ENCODE measurements around the gene C10orf105. TPM values are rescaled to one million over a fixed set of nuclear protein-coding genes. Genes with fewer than 3 reads are reported as not detected.

C10orf105 gene
- polyA plus RNA-seq, 1 donor (not counting 4 experiments of a cell fraction or from before 2014, with no cell fraction given) = not detected

DNA sequence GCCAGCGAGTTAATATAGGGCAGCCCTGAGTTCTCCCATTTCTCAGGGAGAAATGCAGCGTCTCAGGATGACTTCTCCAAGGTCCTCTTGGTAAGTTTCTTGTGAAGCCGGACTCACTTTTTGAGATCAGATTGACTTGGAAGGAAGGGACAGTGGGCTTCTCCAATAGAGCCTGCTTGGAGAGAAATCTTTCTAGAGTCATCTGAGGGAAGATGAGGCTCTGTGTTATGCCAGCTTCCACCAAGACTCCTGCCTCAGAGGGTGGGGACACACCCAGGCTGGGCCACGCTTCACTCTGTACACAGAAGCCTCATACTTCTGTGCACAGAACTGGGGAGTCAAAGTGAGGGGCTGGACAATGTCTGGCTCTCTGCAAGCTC lies 5.6 kb downstream of the C10orf105 start:
- peak; percentile 17 for FAIRE-seq

DNA sequence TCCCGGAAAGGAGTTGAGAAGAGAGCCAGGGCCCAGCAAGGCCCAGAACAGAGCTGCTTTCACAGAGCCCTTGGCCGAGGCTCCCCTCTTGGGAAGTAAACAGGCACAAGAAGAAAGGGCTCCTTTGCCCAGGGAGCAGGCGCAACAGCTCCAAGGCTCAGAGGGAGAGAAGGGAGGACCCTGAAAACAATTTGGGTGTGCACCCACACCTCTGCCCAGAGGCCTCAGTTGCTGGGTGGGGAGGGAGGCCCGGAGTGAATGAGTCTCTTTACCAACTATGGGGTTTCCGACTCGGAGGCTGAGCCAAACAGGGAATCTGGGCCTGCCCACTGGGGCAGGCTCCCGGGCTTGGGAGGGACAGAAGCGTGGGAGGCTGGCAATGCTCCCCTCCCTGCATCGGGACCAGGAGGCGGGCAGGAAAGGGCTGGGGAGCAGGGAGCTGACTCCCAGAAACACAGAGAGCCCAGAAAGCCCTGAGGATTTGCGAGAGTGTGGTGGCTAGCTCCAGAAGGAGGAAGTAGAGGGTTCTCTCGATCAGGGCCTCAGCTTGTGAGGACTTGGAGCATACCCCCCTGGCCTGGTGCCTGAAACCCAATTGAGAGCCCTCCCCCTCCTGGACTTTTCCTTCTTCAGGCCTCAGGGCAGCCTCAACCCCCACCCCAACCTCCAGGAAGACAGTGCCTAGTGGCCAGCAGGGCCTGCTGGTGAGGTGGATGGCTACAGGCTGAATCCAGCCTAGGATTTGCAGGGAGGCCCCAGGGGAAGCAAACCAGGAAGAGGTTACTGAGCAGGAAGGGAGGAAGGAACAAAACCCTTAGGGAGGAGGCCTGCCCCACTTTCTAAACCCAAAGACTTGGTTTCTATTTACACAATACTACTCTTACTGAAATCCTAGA lies 6.2 kb downstream of the C10orf105 start:
- H3K4me3 ChIP-seq (ENCODE audit: control insufficient read depth in 2 of 3, extremely low read depth in 1 of 3, insufficient read depth in 2 of 3, low read depth in 1 of 3, low read length in 3 of 3) = peak overlapping the region in 2 of 3 experiments; percentile 14 to 37
- dilution Hi-C loops (cut with MboI; ENCODE audit: extremely low pct_ligation_motif_present, low sequenced_read_pairs) = no loop called here
- peaks cover 17% of the 10 kb centered on the region for H3K4me1 ChIP-seq (ENCODE audit: control insufficient read depth, extremely low read depth, insufficient read depth, low read length)
- peak overlapping the region; percentile 64 for H3K9ac ChIP-seq (ENCODE audit: control insufficient read depth, extremely low read depth, insufficient read depth, low read length)
- DNase-seq (ENCODE audit: low read depth, low spot score) (peak; percentile 44), FAIRE-seq (peak; percentile 56)
- peak in 2 of 3 experiments; percentile 7 to 17 for TF ChIP-seq CTCF (optimal IDR thresholded peaks at IDR 0.05 in 1 of 3, IDR thresholded peaks at IDR 0.05 in 1 of 3, conservative IDR thresholded peaks at IDR 0.05 in 1 of 3; ENCODE audit: extremely low read depth in 1 of 3, insufficient read depth in 2 of 3, low read length in 3 of 3)
- TF ChIP-seq EZH2 (IDR thresholded peaks at IDR 0.05; ENCODE audit: low read length) = no peak
- H3K4me2 ChIP-seq (ENCODE audit: control insufficient read depth, extremely low read depth, insufficient read depth, low read depth, low read length) = peak overlapping the region; percentile 62
- no peaks in the 10 kb centered on the region for H3K9me1 ChIP-seq (ENCODE audit: control insufficient read depth, extremely low read depth, insufficient read depth, low read length)
- no peaks in the 10 kb centered on the region for H3K79me2 ChIP-seq (ENCODE audit: control insufficient read depth, insufficient read depth, low read length)
- no peaks in the 10 kb centered on the region for H3K36me3 ChIP-seq (ENCODE audit: control insufficient read depth in 2 of 2, extremely low read depth in 1 of 2, insufficient read depth in 2 of 2, low read length in 2 of 2)
- no peaks in the 10 kb centered on the region for H3K27me3 ChIP-seq (ENCODE audit: control insufficient read depth, extremely low read depth, insufficient read depth, low read length)
- H2AFZ ChIP-seq (ENCODE audit: control insufficient read depth, low read length) = peak overlapping the region; percentile 72
- peak overlapping the region; percentile 69 for H3K27ac ChIP-seq (ENCODE audit: control insufficient read depth, insufficient read depth, low read length)
- H3K9me3 ChIP-seq (ENCODE audit: control insufficient read depth, low read depth, low read length) = no peaks in the 10 kb centered on the region
- H4K20me1 ChIP-seq (ENCODE audit: control insufficient read depth, extremely low read depth, insufficient read depth, low read length) = no peaks in the 10 kb centered on the region

More for the DNA sequence above, 5.6 kb downstream of the C10orf105 start:
- peak overlapping the region; percentile 72 for H2AFZ ChIP-seq (ENCODE audit: control insufficient read depth, low read length)
- peaks cover 17% of the 10 kb centered on the region for H3K4me1 ChIP-seq (ENCODE audit: control insufficient read depth, extremely low read depth, insufficient read depth, low read length)
- no peaks in the 10 kb centered on the region for H3K9me1 ChIP-seq (ENCODE audit: control insufficient read depth, extremely low read depth, insufficient read depth, low read length)
- no peaks in the 10 kb centered on the region for H3K9me3 ChIP-seq (ENCODE audit: control insufficient read depth, low read depth, low read length)
- H3K4me3 ChIP-seq (ENCODE audit: control insufficient read depth in 2 of 3, extremely low read depth in 1 of 3, insufficient read depth in 2 of 3, low read depth in 1 of 3, low read length in 3 of 3) = peak overlapping the region in 2 of 3 experiments; percentile 14 to 37
- no peak for DNase-seq (ENCODE audit: low read depth, low spot score)
- no peaks in the 10 kb centered on the region for H3K27me3 ChIP-seq (ENCODE audit: control insufficient read depth, extremely low read depth, insufficient read depth, low read length)
- H4K20me1 ChIP-seq (ENCODE audit: control insufficient read depth, extremely low read depth, insufficient read depth, low read length) = no peaks in the 10 kb centered on the region
- no peaks in the 10 kb centered on the region for H3K36me3 ChIP-seq (ENCODE audit: control insufficient read depth in 2 of 2, extremely low read depth in 1 of 2, insufficient read depth in 2 of 2, low read length in 2 of 2)
- TF ChIP-seq CTCF (optimal IDR thresholded peaks at IDR 0.05 in 1 of 3, IDR thresholded peaks at IDR 0.05 in 1 of 3, conservative IDR thresholded peaks at IDR 0.05 in 1 of 3; ENCODE audit: extremely low read depth in 1 of 3, insufficient read depth in 2 of 3, low read length in 3 of 3) (no peak), EZH2 (IDR thresholded peaks at IDR 0.05; ENCODE audit: low read length) (no peak)
- H3K4me2 ChIP-seq (ENCODE audit: control insufficient read depth, extremely low read depth, insufficient read depth, low read depth, low read length) = peak overlapping the region; percentile 62
- dilution Hi-C loops (cut with MboI; ENCODE audit: extremely low pct_ligation_motif_present, low sequenced_read_pairs) = no loop called here
- H3K79me2 ChIP-seq (ENCODE audit: control insufficient read depth, insufficient read depth, low read length) = no peaks in the 10 kb centered on the region
- peak overlapping the region; percentile 69 for H3K27ac ChIP-seq (ENCODE audit: control insufficient read depth, insufficient read depth, low read length)
- peak overlapping the region; percentile 64 for H3K9ac ChIP-seq (ENCODE audit: control insufficient read depth, extremely low read depth, insufficient read depth, low read length)

All from keratinocyte (primary cell).